ENCODE measurements around the gene ANGPTL4.

Gene ANGPTL4

DNA sequence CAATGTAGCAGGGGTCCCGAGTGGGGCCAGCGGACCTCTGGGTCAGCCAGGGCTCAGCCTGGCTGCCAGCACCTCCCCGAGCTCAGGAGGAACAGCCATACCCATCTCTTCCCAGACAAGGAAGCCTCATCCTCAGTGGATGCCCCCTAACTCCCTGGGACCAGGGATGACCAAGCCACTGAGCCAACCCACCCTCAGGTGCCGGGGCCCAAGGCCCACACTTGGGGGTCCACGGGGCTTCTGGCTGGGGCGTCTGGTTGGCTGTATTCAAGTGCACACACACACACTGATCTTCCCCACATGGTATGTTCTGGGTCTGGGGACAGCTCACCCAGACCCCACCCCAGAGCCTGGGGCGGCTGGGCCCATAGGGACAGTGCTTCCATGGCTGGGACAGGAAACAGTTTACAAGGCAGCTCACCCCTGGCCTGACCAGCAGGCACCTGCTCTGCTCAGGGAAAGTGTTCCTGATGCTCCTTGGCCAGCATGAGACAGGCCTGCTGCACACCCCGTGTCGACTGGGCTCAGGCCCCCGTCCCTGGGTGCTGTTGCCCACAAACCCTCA lies 33.9 kb downstream of the ANGPTL4 start:
- H3K79me2 ChIP-seq (ENCODE audit: insufficient read depth, low read length) = no peaks in the 10 kb centered on the region
- H3K4me3 ChIP-seq (ENCODE audit: low read depth, low read length, poor library complexity, severe bottlenecking) = no peak overlapping the region
- H3K9ac ChIP-seq (ENCODE audit: low read length) = no peak overlapping the region
- no peak overlapping the region for H2AFZ ChIP-seq (ENCODE audit: low read length)
- H3K27ac ChIP-seq (ENCODE audit: low read depth, low read length, poor library complexity, severe bottlenecking) = no peak overlapping the region
- no peaks in the 10 kb centered on the region; the same call in 1 of the 2 replicates for H3F3A ChIP-seq (ENCODE audit: insufficient read depth, low read length)
- no peaks in the 10 kb centered on the region for H3K9me2 ChIP-seq (ENCODE audit: low read depth, low read length)
- peaks cover 12% of the 10 kb centered on the region; the same call in 1 of the 2 replicates for H3K36me3 ChIP-seq (ENCODE audit: insufficient read depth, low read length)
- H4K20me1 ChIP-seq (ENCODE audit: insufficient read depth, low read length) = no peaks in the 10 kb centered on the region
- TF ChIP-seq, protein P1, sequence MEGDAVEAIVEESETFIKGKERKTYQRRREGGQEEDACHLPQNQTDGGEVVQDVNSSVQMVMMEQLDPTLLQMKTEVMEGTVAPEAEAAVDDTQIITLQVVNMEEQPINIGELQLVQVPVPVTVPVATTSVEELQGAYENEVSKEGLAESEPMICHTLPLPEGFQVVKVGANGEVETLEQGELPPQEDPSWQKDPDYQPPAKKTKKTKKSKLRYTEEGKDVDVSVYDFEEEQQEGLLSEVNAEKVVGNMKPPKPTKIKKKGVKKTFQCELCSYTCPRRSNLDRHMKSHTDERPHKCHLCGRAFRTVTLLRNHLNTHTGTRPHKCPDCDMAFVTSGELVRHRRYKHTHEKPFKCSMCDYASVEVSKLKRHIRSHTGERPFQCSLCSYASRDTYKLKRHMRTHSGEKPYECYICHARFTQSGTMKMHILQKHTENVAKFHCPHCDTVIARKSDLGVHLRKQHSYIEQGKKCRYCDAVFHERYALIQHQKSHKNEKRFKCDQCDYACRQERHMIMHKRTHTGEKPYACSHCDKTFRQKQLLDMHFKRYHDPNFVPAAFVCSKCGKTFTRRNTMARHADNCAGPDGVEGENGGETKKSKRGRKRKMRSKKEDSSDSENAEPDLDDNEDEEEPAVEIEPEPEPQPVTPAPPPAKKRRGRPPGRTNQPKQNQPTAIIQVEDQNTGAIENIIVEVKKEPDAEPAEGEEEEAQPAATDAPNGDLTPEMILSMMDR (IDR thresholded peaks at IDR 0.05; ENCODE audit: low read length) = no peak
- no peak for TF ChIP-seq EZH2 (IDR thresholded peaks at IDR 0.05; ENCODE audit: borderline replicate concordance, low read length)
- no peaks in the 10 kb centered on the region for H3K9me3 ChIP-seq (ENCODE audit: low read length)
- no peaks in the 10 kb centered on the region for H3K27me3 ChIP-seq (ENCODE audit: insufficient read depth, low read length)
- no peaks in the 10 kb centered on the region for H3K4me1 ChIP-seq (ENCODE audit: insufficient read depth, low read length, severe bottlenecking)
- no peak overlapping the region for H3K4me2 ChIP-seq (ENCODE audit: low read length)

DNA sequence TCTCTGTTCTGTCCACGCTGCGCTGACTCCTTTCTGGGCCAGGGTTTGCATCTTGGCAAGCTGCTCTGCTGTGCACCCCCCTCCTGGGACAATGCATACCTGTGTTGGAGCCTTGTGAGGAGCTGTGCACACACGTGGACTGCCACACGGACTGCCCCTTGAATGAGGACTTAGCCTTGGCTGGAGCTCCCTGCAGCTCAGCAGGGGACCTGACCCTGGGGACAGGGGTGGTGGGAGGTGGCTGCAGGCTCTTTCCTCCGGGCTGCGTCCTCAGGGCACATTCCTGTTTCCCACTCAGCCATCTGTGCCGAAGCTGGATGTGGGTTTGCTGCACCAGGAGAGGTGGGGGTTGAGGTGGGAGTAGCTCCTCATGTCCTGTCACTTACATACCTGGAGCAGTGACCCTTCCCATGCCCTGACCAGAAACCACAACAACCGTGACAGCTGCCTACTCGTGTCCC lies 34.4 kb downstream of the ANGPTL4 start:
- Histone ChIP-seq H4K20me1 (ENCODE audit: insufficient read depth, low read length) (no peaks in the 10 kb centered on the region), H3K4me3 (ENCODE audit: low read depth, low read length, poor library complexity, severe bottlenecking) (no peak overlapping the region), H3K4me2 (ENCODE audit: low read length) (no peak overlapping the region), H3K27ac (ENCODE audit: low read depth, low read length, poor library complexity, severe bottlenecking) (no peak overlapping the region), H3K27me3 (ENCODE audit: insufficient read depth, low read length) (no peaks in the 10 kb centered on the region), H3K36me3 (ENCODE audit: insufficient read depth, low read length) (peaks cover 16% of the 10 kb centered on the region; the same call in 1 of the 2 replicates), H2AFZ (ENCODE audit: low read length) (no peak overlapping the region), H3K9ac (ENCODE audit: low read length) (no peak overlapping the region), H3K9me2 (ENCODE audit: low read depth, low read length) (no peaks in the 10 kb centered on the region), H3F3A (ENCODE audit: insufficient read depth, low read length) (no peaks in the 10 kb centered on the region; the same call in 1 of the 2 replicates), H3K4me1 (ENCODE audit: insufficient read depth, low read length, severe bottlenecking) (no peaks in the 10 kb centered on the region), H3K79me2 (ENCODE audit: insufficient read depth, low read length) (no peaks in the 10 kb centered on the region), H3K9me3 (ENCODE audit: low read length) (no peaks in the 10 kb centered on the region)
- TF ChIP-seq, protein P1 (IDR thresholded peaks at IDR 0.05; ENCODE audit: low read length) = no peak
- no peak for TF ChIP-seq EZH2 (IDR thresholded peaks at IDR 0.05; ENCODE audit: borderline replicate concordance, low read length)

DNA sequence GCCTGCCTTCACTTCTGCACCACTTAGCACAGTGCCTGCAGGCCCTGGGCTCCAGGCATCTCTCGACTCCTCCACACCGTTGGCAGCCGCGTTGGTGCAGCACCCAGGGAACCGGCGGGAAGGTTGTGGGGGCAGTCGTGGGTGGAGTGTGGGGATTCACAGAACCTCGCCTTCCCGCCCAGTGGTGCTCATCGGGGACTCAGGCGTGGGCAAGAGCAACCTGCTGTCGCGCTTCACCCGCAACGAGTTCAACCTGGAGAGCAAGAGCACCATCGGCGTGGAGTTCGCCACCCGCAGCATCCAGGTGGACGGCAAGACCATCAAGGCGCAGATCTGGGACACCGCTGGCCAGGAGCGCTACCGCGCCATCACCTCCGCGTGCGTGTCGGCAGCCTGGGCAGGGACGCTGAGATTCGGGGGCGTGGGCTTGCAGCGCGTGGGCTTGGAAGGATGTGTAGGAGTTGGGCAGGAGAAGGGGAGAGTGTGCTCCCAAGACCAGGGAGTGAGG lies 35.8 kb downstream of the ANGPTL4 start:
- TF ChIP-seq EZH2 (IDR thresholded peaks at IDR 0.05; ENCODE audit: borderline replicate concordance, low read length) = no peak
- TF ChIP-seq, protein P1 (IDR thresholded peaks at IDR 0.05; ENCODE audit: low read length) = no peak
- Histone ChIP-seq H3K4me1 (ENCODE audit: insufficient read depth, low read length, severe bottlenecking) (no peaks in the 10 kb centered on the region), H3K4me2 (ENCODE audit: low read length) (no peak overlapping the region), H3K36me3 (ENCODE audit: insufficient read depth, low read length) (peaks cover 19% of the 10 kb centered on the region; the same call in 1 of the 2 replicates), H2AFZ (ENCODE audit: low read length) (no peak overlapping the region), H3K4me3 (ENCODE audit: low read depth, low read length, poor library complexity, severe bottlenecking) (no peak overlapping the region), H3F3A (ENCODE audit: insufficient read depth, low read length) (no peaks in the 10 kb centered on the region; the same call in 1 of the 2 replicates), H3K9me2 (ENCODE audit: low read depth, low read length) (no peaks in the 10 kb centered on the region), H3K27ac (ENCODE audit: low read depth, low read length, poor library complexity, severe bottlenecking) (no peak overlapping the region), H3K9ac (ENCODE audit: low read length) (no peak overlapping the region), H3K9me3 (ENCODE audit: low read length) (no peaks in the 10 kb centered on the region), H4K20me1 (ENCODE audit: insufficient read depth, low read length) (no peaks in the 10 kb centered on the region), H3K27me3 (ENCODE audit: insufficient read depth, low read length) (no peaks in the 10 kb centered on the region), H3K79me2 (ENCODE audit: insufficient read depth, low read length) (no peaks in the 10 kb centered on the region)
